NT2/D1 (cell line): Measurements from ENCODE around the gene CRKL.
"Not testable (repeated sequence)": the region's sequence is repeated elsewhere in the genome, so short reads cannot be mapped to it uniquely, and the experiment has no call there.

Source experiments
- DNase-seq: peaks from one replicate; pipeline ENCODE4 v3.0.0-alpha.2; 2011; ENCODE audit warnings: low read depth, low spot score
- H3K27me3 ChIP-seq: 2 replicates; pipeline ENCODE4 v1.6.0; 2011; ENCODE audit warnings: mild to moderate bottlenecking; ENCODE audit not compliant: insufficient read length, insufficient read depth
- H3K36me3 ChIP-seq: 2 replicates; pipeline ENCODE4 v1.6.1; 2011; ENCODE audit warnings: mild to moderate bottlenecking, low read length, mixed read lengths; ENCODE audit not compliant: insufficient read depth, insufficient read length
- H3K4me1 ChIP-seq: 2 replicates; pipeline ENCODE4 v1.5.1; 2011; ENCODE audit not compliant: insufficient read depth, insufficient read length
- H3K4me3 ChIP-seq: 2 replicates; pipeline ENCODE4 v1.5.1; 2011; ENCODE audit warnings: low read depth; ENCODE audit not compliant: insufficient read length
- H3K9ac ChIP-seq: 2 replicates; pipeline ENCODE4 v1.6.0; 2011; ENCODE audit warnings: low read depth; ENCODE audit not compliant: insufficient read length
- H3K9me3 ChIP-seq: 2 replicates; pipeline ENCODE4 v1.5.1; 2011; ENCODE audit warnings: mild to moderate bottlenecking, low read length; ENCODE audit not compliant: insufficient read depth
- SUZ12 ChIP-seq: IDR thresholded peaks from 2 replicates; pipeline ENCODE4 v1.6.1; 2011; ENCODE audit not compliant: insufficient read length, insufficient read depth; ENCODE audit errors: extremely low read depth
- YY1 ChIP-seq: IDR thresholded peaks from 2 replicates; pipeline ENCODE4 v1.6.1; 2011; ENCODE audit not compliant: insufficient read length, insufficient read depth
- ZNF274 ChIP-seq: IDR thresholded peaks from 2 replicates; pipeline ENCODE4 v1.6.1; 2011; ENCODE audit warnings: mild to moderate bottlenecking, low read depth, low read length

The CRKL gene

DNA sequence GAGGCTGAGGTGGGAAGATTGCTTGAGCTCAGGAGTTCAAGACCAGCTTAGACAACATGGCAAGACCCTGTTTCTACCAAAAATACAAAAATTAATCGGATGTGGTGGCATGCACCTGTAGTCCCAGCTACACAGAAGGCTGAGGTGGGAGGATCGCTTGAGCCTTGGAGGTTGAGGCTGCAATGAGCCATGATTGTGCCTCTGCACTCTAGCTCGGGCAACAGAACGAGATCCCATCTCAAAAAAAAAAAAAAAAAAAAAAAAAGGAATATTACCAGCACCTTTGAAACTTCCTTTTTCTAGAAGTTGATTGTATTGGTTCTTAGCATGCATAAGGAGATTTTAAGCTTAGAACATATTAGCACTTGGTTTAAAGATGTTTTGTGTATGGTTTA is 11.4 kb downstream of the CRKL start:
- peaks cover 26% of the 10 kb centered on the region for H3K36me3 ChIP-seq
- DNase-seq: no peak
- TF ChIP-seq SUZ12: no peak
- TF ChIP-seq ZNF274: no peak
- no peak for TF ChIP-seq YY1
- H3K9me3 ChIP-seq: no peaks in the 10 kb centered on the region
- H3K4me1 ChIP-seq: peaks cover 7% of the 10 kb centered on the region
- H3K4me3 ChIP-seq: no peak overlapping the region
- no peak overlapping the region for H3K9ac ChIP-seq
- no peaks in the 10 kb centered on the region for H3K27me3 ChIP-seq

GRCh38 chr22:20930004-20930403 is 12.8 kb downstream of the CRKL start:
- H3K9me3 ChIP-seq: no peaks in the 10 kb centered on the region
- H3K9ac ChIP-seq: no peak overlapping the region
- no peak for DNase-seq
- no peak overlapping the region for H3K4me3 ChIP-seq
- peaks cover 26% of the 10 kb centered on the region for H3K36me3 ChIP-seq
- no peaks in the 10 kb centered on the region for H3K27me3 ChIP-seq
- TF ChIP-seq ZNF274 (no peak), SUZ12 (no peak), YY1 (no peak)
- peaks cover 7% of the 10 kb centered on the region for H3K4me1 ChIP-seq

DNA sequence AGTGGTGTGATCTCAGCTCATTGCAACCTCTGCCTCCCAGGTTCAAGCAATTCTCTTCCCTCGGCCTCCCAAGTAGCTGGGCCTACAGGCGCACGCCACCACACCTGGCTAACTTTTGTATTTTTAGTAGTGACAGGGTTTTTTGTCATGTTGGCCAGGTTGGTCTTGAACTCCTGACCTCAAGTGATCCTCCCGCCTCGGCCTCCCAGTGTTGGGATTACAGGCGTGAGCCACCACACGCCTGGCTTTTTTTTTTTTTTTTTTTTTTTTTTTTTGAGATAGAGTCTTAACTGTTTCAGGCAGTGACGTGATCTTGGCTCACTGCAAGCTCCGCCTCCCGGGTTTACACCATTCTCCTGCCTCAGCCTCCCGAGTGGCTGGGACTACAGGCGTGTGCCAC is 13.2 kb downstream of the CRKL start:
- DNase-seq, H3K9me3 ChIP-seq, H3K9ac ChIP-seq, H3K27me3 ChIP-seq, H3K4me3 ChIP-seq, H3K4me1 ChIP-seq: not testable (repeated sequence)
- H3K36me3 ChIP-seq: peaks cover 30% of the 10 kb centered on the region

DNA sequence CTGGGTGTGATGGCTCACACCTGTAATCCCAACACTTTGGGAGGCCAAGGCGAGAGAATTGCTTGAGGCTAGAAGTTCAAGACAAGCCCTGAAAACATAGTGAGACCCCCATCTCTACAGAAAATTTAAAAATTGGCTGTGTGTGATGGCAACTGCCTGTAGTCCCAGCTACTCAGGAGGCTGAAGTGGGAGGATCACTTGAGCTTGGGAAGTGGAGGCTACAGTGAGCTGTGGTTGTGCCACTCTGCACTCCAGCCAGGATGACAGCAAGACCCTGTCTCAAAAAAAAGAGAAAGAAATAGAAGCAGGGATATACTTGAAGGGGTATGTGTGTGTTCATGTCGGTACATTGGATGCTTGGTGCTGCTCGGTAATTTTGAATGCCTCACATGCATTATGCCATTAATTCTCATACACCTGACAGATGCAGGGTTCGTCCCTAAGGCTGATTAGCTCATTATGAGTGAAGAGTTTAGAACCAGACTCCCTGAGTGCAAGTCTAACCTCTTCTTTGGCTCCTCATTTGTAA is 14.0 kb downstream of the CRKL start:
- Histone ChIP-seq H3K4me1 (peaks cover 5% of the 10 kb centered on the region), H3K27me3 (no peaks in the 10 kb centered on the region)

GRCh38 chr22:20933910-20934309 is 16.7 kb downstream of the CRKL start:
- Histone ChIP-seq H3K4me3 (no peak overlapping the region), H3K27me3 (no peaks in the 10 kb centered on the region), H3K36me3 (peaks cover 45% of the 10 kb centered on the region), H3K9ac (no peak overlapping the region), H3K4me1 (no peaks in the 10 kb centered on the region), H3K9me3 (no peaks in the 10 kb centered on the region)
- no peak for TF ChIP-seq ZNF274
- TF ChIP-seq SUZ12: no peak
- DNase-seq: no peak

More for the DNA sequence above, 14.0 kb downstream of the CRKL start:
- Histone ChIP-seq H3K4me3 (no peak overlapping the region), H3K36me3 (peaks cover 32% of the 10 kb centered on the region), H3K9me3 (no peaks in the 10 kb centered on the region), H3K9ac (no peak overlapping the region)
- DNase-seq: no peak
- TF ChIP-seq ZNF274 (no peak), YY1 (no peak), SUZ12 (no peak)

DNA sequence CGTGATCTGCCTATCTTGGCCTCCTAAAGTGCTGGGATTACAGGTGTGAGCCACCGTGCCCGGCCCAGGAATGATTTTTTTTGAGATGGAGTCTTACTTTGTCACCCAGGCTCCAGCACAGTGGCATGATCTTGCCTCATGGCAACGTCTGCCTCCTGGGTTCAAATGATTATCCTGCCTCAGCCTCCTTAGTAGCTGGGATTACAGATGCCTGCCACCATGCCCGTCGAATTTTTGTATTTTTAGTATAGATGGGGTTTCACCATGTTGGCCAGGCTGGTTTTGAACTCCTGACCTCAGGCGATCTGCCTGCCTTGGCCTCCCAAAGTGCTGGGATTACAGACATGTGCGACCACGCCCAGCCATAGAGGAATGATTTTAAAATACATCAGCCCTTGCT is 17.8 kb downstream of the CRKL start:
- not testable (repeated sequence) for H3K9me3 ChIP-seq, H3K4me1 ChIP-seq, H3K27me3 ChIP-seq, H3K9ac ChIP-seq, H3K4me3 ChIP-seq, DNase-seq
- peaks cover 48% of the 10 kb centered on the region for H3K36me3 ChIP-seq

DNA sequence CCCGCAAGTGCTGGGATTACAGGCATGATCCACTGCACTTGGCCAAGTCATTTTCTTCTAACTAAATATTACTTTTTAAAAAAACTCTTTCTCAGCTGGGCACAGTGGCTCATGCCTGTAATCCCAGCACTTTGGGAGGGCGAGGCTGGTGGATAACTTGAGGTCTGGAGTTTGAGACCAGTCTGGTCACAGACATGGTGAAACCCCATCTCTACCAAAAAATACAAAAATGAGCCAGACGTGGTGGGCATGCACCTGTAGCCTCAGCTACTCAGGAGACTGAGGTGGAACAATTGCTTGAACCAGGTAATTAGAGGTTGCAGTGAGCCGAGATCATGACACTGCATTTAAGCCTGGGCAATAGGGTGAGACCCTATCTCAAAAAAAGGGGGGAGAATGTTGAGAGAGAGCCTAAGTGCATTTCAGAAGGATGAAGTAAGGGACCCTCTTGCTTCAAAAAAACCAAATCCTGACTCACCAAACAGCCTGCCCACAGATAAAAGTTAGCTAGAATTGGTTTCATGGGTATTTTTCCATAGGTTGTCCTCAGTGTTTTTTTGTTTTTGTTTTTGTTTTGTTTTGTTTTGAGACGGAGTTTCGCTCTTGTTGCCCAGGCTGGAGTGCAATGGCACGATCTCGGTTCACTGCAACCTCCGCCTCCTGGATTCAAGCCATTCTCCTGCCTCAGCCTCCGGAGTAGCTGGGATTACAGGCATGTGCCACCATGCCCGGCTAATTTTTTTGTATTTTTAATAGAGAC is 18.8 kb downstream of the CRKL start:
- H3K27me3 ChIP-seq, H3K4me1 ChIP-seq, H3K9me3 ChIP-seq, H3K4me3 ChIP-seq, H3K9ac ChIP-seq, DNase-seq: not testable (repeated sequence)
- peaks cover 51% of the 10 kb centered on the region for H3K36me3 ChIP-seq
